ENCODE data around the gene PMM1. TPM values are rescaled to one million over a fixed set of nuclear protein-coding genes. Genes with fewer than 3 reads are reported as not detected.

The PMM1 gene
- total RNA-seq, 1 donor from 2014 or later: 51.3 TPM

GRCh38 chr22:41567512-41567768, 22.2 kb downstream of the PMM1 start:
- H3K4me3 Mint-ChIP-seq (ENCODE audit: low read depth): no peak overlapping the region
- TF ChIP-seq CTCF (IDR thresholded peaks at IDR 0.05; ENCODE audit: unreplicated experiment): no peak
- no peak overlapping the region for H3K27ac Mint-ChIP-seq
- H3K4me1 Mint-ChIP-seq (ENCODE audit: low read depth): no peaks in the 10 kb centered on the region
- no peaks in the 10 kb centered on the region for H3K9me3 Mint-ChIP-seq (ENCODE audit: low read depth)
- no peaks in the 10 kb centered on the region for H3K36me3 Mint-ChIP-seq (ENCODE audit: insufficient read depth)
- DNase-seq (ENCODE audit: low spot score, unreplicated experiment): no peak
- no peaks in the 10 kb centered on the region for H3K27me3 Mint-ChIP-seq

GRCh38 chr22:41565403-41566054, 24.1 kb downstream of the PMM1 start:
- H3K9me3 Mint-ChIP-seq (ENCODE audit: low read depth): no peaks in the 10 kb centered on the region
- no peaks in the 10 kb centered on the region for H3K36me3 Mint-ChIP-seq (ENCODE audit: insufficient read depth)
- no peak overlapping the region for H3K4me3 Mint-ChIP-seq (ENCODE audit: low read depth)
- peak overlapping the region; percentile 48 for H3K27ac Mint-ChIP-seq
- H3K4me1 Mint-ChIP-seq (ENCODE audit: low read depth): peaks cover 8% of the 10 kb centered on the region
- no peak for TF ChIP-seq CTCF (IDR thresholded peaks at IDR 0.05; ENCODE audit: unreplicated experiment)
- peaks cover 4% of the 10 kb centered on the region for H3K27me3 Mint-ChIP-seq
- no peak for DNase-seq (ENCODE audit: low spot score, unreplicated experiment)

- no peak overlapping the region for H3K4me3 Mint-ChIP-seq (ENCODE audit: low read depth)
- H3K9me3 Mint-ChIP-seq (ENCODE audit: low read depth): no peaks in the 10 kb centered on the region
- no peak overlapping the region for H3K27ac Mint-ChIP-seq
- no peaks in the 10 kb centered on the region for H3K36me3 Mint-ChIP-seq (ENCODE audit: insufficient read depth)
- no peak for TF ChIP-seq CTCF (IDR thresholded peaks at IDR 0.05; ENCODE audit: unreplicated experiment)
- DNase-seq (ENCODE audit: low spot score, unreplicated experiment): no peak
- peaks cover 11% of the 10 kb centered on the region for H3K4me1 Mint-ChIP-seq (ENCODE audit: low read depth)
- H3K27me3 Mint-ChIP-seq: peaks cover 4% of the 10 kb centered on the region
These were observed 25.1 kb downstream of the PMM1 start for GRCh38 chr22:41564563-41564962.

- no peak overlapping the region for H3K27ac Mint-ChIP-seq
- no peak for TF ChIP-seq CTCF (IDR thresholded peaks at IDR 0.05; ENCODE audit: unreplicated experiment)
- no peak overlapping the region for H3K4me3 Mint-ChIP-seq (ENCODE audit: low read depth)
- no peaks in the 10 kb centered on the region for H3K36me3 Mint-ChIP-seq (ENCODE audit: insufficient read depth)
- DNase-seq (ENCODE audit: low spot score, unreplicated experiment): no peak
- peaks cover 11% of the 10 kb centered on the region for H3K4me1 Mint-ChIP-seq (ENCODE audit: low read depth)
- H3K9me3 Mint-ChIP-seq (ENCODE audit: low read depth): no peaks in the 10 kb centered on the region
- H3K27me3 Mint-ChIP-seq: peaks cover 4% of the 10 kb centered on the region
These were observed 26.5 kb downstream of the PMM1 start for GRCh38 chr22:41563051-41563711.

- no peak for DNase-seq (ENCODE audit: low spot score, unreplicated experiment)
- H3K9me3 Mint-ChIP-seq (ENCODE audit: low read depth): no peaks in the 10 kb centered on the region
- TF ChIP-seq CTCF (IDR thresholded peaks at IDR 0.05; ENCODE audit: unreplicated experiment): no peak
- H3K27ac Mint-ChIP-seq: no peak overlapping the region
- peaks cover 16% of the 10 kb centered on the region for H3K4me1 Mint-ChIP-seq (ENCODE audit: low read depth)
- H3K27me3 Mint-ChIP-seq: peaks cover 4% of the 10 kb centered on the region
- H3K36me3 Mint-ChIP-seq (ENCODE audit: insufficient read depth): no peaks in the 10 kb centered on the region
- no peak overlapping the region for H3K4me3 Mint-ChIP-seq (ENCODE audit: low read depth)
These were observed 27.2 kb downstream of the PMM1 start for GRCh38 chr22:41562461-41562860.
